K562 (cell line): Measurements from ENCODE around the gene TAL1. TPM values are rescaled to one million over a fixed set of nuclear protein-coding genes. Genes with fewer than 3 reads are reported as not detected.
A peak's percentile ranks its signal among the peaks of the same experiment; 100 is the strongest.

Experiments used
- ATAC-seq: fragments of 200-7000 bp; cut with Tn5 transposase; 3 replicates; pipeline ENCODE4 v1.9.1; 2020; ENCODE audit warnings: moderate library complexity
- BruUV-seq: library from RNA; stranded (reverse); fragments of 400-500 nt; replicated peaks from 2 replicates; lab custom pipeline; 2021; lab: Mats Ljungman, UMichigan
- CTCF ChIA-PET: fragments of 300-600 bp; formaldehyde crosslinking; extraction: SDS; loops from one replicate; lab custom pipeline; 2021; ENCODE audit warnings: low intra/inter-chr PET ratio; lab: Yijun Ruan, JAX
- POLR2A ChIA-PET: fragments of 300-600, 350-650 bp; sonication (Branson Sonifier 250); formaldehyde crosslinking; extraction: SDS; loops from one replicate; lab custom pipeline; 2021; ENCODE audit warnings: antibody characterized with exemption, inconsistent platforms; lab: Yijun Ruan, JAX
- DNase-seq, 4 experiments: peaks; one replicate each; pipeline versions ENCODE4 v3.0.0 to v3.0.0-alpha.2; 2011 to 2018; ENCODE audit warnings: low spot score in 3 of 4, mixed read lengths in 3 of 4; ENCODE audit errors: extremely low read depth in 1 of 4
- FAIRE-seq: peaks from 2 replicates; lab custom pipeline; 2011; peaks lifted over from hg19 to GRCh38; lab: Jason Lieb, UNC
- H2AFZ ChIP-seq: 2 replicates; pipeline ENCODE4 v1.6.0; 2011; ENCODE audit warnings: low read depth, low read length, control low read depth, inconsistent platforms
- H3K27ac ChIP-seq: fragments of 200-600 bp; 3 replicates; pipeline ENCODE4 v1.8.0; 2011; ENCODE audit warnings: low read depth, mild to moderate bottlenecking, control low read depth, inconsistent platforms, low read length, moderate library complexity, mixed read lengths; ENCODE audit errors: extremely low read depth
- H3K27me3 ChIP-seq, 2 experiments: fragments of 300-600 bp in 1 of 2; 2 replicates in 1 of 2; 3 replicates in 1 of 2; pipeline versions ENCODE4 v1.6.0 to v1.8.0; 2011; ENCODE audit warnings: inconsistent platforms in 2 of 2, low read length in 2 of 2, mild to moderate bottlenecking in 1 of 2, mixed read lengths in 1 of 2, moderate library complexity in 1 of 2; ENCODE audit not compliant: control insufficient read depth in 2 of 2, insufficient read depth in 2 of 2
- H3K36me3 ChIP-seq: fragments of 300-600 bp; 3 replicates; pipeline ENCODE4 v1.8.0; 2011; ENCODE audit warnings: mild to moderate bottlenecking, low read length, inconsistent platforms; ENCODE audit not compliant: control insufficient read depth, insufficient read depth
- H3K4me1 ChIP-seq, 2 experiments: fragments of 200-600 bp in 1 of 2; replicated peaks in 1 of 2; 2 replicates in 1 of 2; 3 replicates in 1 of 2; pipeline versions ENCODE4 v1.5.1 to v1.8.0; 2011; ENCODE audit warnings: inconsistent platforms in 2 of 2, low read length in 2 of 2, mild to moderate bottlenecking in 1 of 2, mixed read lengths in 1 of 2, moderate library complexity in 1 of 2; ENCODE audit not compliant: control insufficient read depth in 2 of 2, insufficient read depth in 2 of 2
- H3K4me2 ChIP-seq: 2 replicates; pipeline ENCODE4 v1.6.1; 2011; ENCODE audit warnings: low read length, control low read depth, inconsistent platforms, mixed read lengths; ENCODE audit not compliant: insufficient read depth
- H3K4me3 ChIP-seq: fragments of 200-600 bp; sonication (generic), shearing (Covaris generic); 2 replicates; pipeline ENCODE4 v1.5.1; 2016; ENCODE audit warnings: control low read depth, inconsistent platforms
- H3K79me2 ChIP-seq: fragments of 200-600 bp; 3 replicates; pipeline ENCODE4 v1.8.0; 2011; ENCODE audit warnings: low read length, inconsistent platforms; ENCODE audit not compliant: control insufficient read depth, insufficient read depth
- H3K9ac ChIP-seq, 2 experiments: 2 replicates each; pipeline versions ENCODE4 v1.6.0 to v1.6.1; 2011; ENCODE audit warnings: low read depth in 2 of 2, low read length in 2 of 2, control low read depth in 1 of 2, inconsistent platforms in 1 of 2, mild to moderate bottlenecking in 1 of 2, mixed read lengths in 1 of 2; ENCODE audit not compliant: insufficient read depth in 1 of 2
- H3K9me1 ChIP-seq: one replicate; pipeline ENCODE4 v1.6.0; 2011; ENCODE audit warnings: inconsistent platforms, mild to moderate bottlenecking, low read length, moderate library complexity; ENCODE audit not compliant: control insufficient read depth, insufficient read depth
- H3K9me3 ChIP-seq: replicated peaks from 2 replicates; pipeline ENCODE4 v1.5.1; 2011; ENCODE audit warnings: low read depth, low read length, inconsistent platforms; ENCODE audit not compliant: control insufficient read depth, insufficient read depth
- H4K20me1 ChIP-seq: replicated peaks from 2 replicates; pipeline ENCODE4 v1.6.1; 2011; ENCODE audit warnings: low read length, inconsistent platforms, mixed read lengths; ENCODE audit not compliant: control insufficient read depth, insufficient read depth
- BCOR ChIP-seq: fragments of 450-650 bp; IDR thresholded peaks from 2 replicates; pipeline ENCODE4 v1.6.1; 2016
- DPF2 ChIP-seq: fragments of 450-650 bp; IDR thresholded peaks from 2 replicates; pipeline ENCODE4 v1.6.1; 2016
- EHMT2 ChIP-seq: fragments of 450-650 bp; IDR thresholded peaks from 2 replicates; pipeline ENCODE4 v1.6.1; 2018; ENCODE audit warnings: antibody characterized with exemption
- ELF4 ChIP-seq: fragments of 450-650 bp; formaldehyde crosslinking; IDR thresholded peaks from 2 replicates; pipeline ENCODE4 v1.4.0; 2022; ENCODE audit warnings: missing genetic modification characterization
- HBP1 ChIP-seq: fragments of 450-650 bp; formaldehyde crosslinking; IDR thresholded peaks from 2 replicates; pipeline ENCODE4 v1.4.0; 2022; ENCODE audit warnings: missing genetic modification characterization
- HDAC1 ChIP-seq, 2 experiments: fragments of 450-650 bp; IDR thresholded peaks; 2 replicates each; pipeline ENCODE4 v1.6.1; 2016 to 2017; ENCODE audit warnings: inconsistent platforms in 1 of 2, mild to moderate bottlenecking in 1 of 2, moderate library complexity in 1 of 2
- HDGF ChIP-seq: fragments of 450-650 bp; IDR thresholded peaks from 2 replicates; pipeline ENCODE4 v1.6.1; 2016
- MAZ ChIP-seq, 2 experiments: fragments of 450-650 bp in 1 of 2; sonication (generic) in 1 of 2; formaldehyde crosslinking; IDR thresholded peaks in 1 of 2; conservative IDR thresholded peaks in 1 of 2; 2 replicates each; pipeline versions ENCODE4 v1.4.0 to v1.5.0; 2020; ENCODE audit warnings: mild to moderate bottlenecking in 1 of 2, missing genetic modification reagents in 1 of 2
- POLR2A ChIP-seq: fragments of 450-650 bp; conservative IDR thresholded peaks from 2 replicates; pipeline ENCODE4 v1.6.1; 2016
- POLR2B ChIP-seq: fragments of 450-650 bp; IDR thresholded peaks from 2 replicates; pipeline ENCODE4 v1.6.1; 2018; ENCODE audit warnings: low read depth; ENCODE audit not compliant: partially characterized antibody
- POLR2H ChIP-seq: IDR thresholded peaks from 2 replicates; pipeline ENCODE4 v1.6.1; 2016; ENCODE audit warnings: missing genetic modification characterization, low read depth, mild to moderate bottlenecking, control low read depth, missing compliant biosample characterization, moderate library complexity
- SAP30 ChIP-seq: fragments of 200-600 bp; sonication (generic); IDR thresholded peaks from 2 replicates; pipeline ENCODE4 v1.6.1; 2012; ENCODE audit warnings: borderline replicate concordance, low read depth, mild to moderate bottlenecking, moderate library complexity, low read length, control low read depth, inconsistent platforms; ENCODE audit not compliant: insufficient read depth, poor library complexity, severe bottlenecking
- SLC30A9 ChIP-seq: fragments of 250-450 bp; sonication (Bioruptor Pico); IDR thresholded peaks from 2 replicates; pipeline ENCODE4 v1.8.0; 2022; ENCODE audit warnings: mild to moderate bottlenecking, moderate library complexity
- SMARCA5 ChIP-seq: fragments of 450-650 bp; IDR thresholded peaks from 2 replicates; pipeline ENCODE4 v1.6.1; 2016
- SUPT5H ChIP-seq: fragments of 450-650 bp; IDR thresholded peaks from 2 replicates; pipeline ENCODE4 v1.6.1; 2016
- ZFX ChIP-seq: sonication (generic); formaldehyde crosslinking; IDR thresholded peaks from 2 replicates; pipeline ENCODE4 v1.8.0; 2022; ENCODE audit warnings: mild to moderate bottlenecking, missing genetic modification reagents, moderate library complexity
- ZNF766 ChIP-seq: fragments of 200-800 bp; sonication (Bioruptor generic); conservative IDR thresholded peaks from 2 replicates; pipeline ENCODE4 v1.6.1; 2016; ENCODE audit warnings: missing genetic modification characterization, missing compliant biosample characterization
- WGBS: fragments of 100-300 bp; shearing (Covaris generic); methylation state at CpG from one replicate; pipeline ENCODE4 v1.1.6; 2016; ENCODE audit warnings: low coverage, mixed read lengths; ENCODE audit not compliant: insufficient coverage; ENCODE audit errors: missing lambda C conversion rate; 5-methylcytosine and 5-hydroxymethylcytosine counted together
- in situ Hi-C: fragments of 300-500 bp; cut with MboI; formaldehyde crosslinking; loops from 4 replicates; pipeline ENCODE4 v1.15.0; 2018; ENCODE audit warnings: inconsistent platforms, mixed read lengths
- intact Hi-C: fragments of 100-400 bp; cut with micrococcal nuclease; formaldehyde crosslinking; loops from 2 replicates; pipeline ENCODE4 v1.14.2; 2022
- polyA plus RNA-seq, 8 experiments: library from polyadenylated mRNA; depleted of rRNA in 4 of 8; stranded (reverse) in 5 of 8; unstranded in 3 of 8; fragments of >200 nt; fragmentation: Nextera tagmentation in 2 of 8; fragmentation: Illumina TruSeq in 1 of 8; extraction: Ambion mirVana in 2 of 8; extraction: Trizol in 1 of 8; gene quantifications; 2 replicates each; pipeline versions ENCODE4 v1.2.1 to v1.2.3, GENCODE V29; 2011 to 2014; ENCODE audit warnings: inconsistent platforms in 1 of 8, missing spikeins in 1 of 8
- total RNA-seq, 7 experiments: library from RNA; depleted of rRNA in 6 of 7; stranded (reverse); fragments of >200 nt in 6 of 7; fragmentation: Illumina TruSeq in 2 of 7; extraction: Trizol in 2 of 7; gene quantifications; 2 replicates each; pipeline versions ENCODE4 v1.2.1 to v1.2.3, GENCODE V29; 2011 to 2021; ENCODE audit warnings: low replicate concordance in 1 of 7
- TF ChIP-seq, protein P1 (sequence below), 2 experiments: fragments of 450-650 bp; IDR thresholded peaks; 2 replicates each; pipeline ENCODE4 v1.6.1; 2016
- TF ChIP-seq, protein P2 (sequence below): fragments of 450-650 bp; IDR thresholded peaks from 2 replicates; pipeline ENCODE4 v1.6.1; 2016; ENCODE audit warnings: mild to moderate bottlenecking

The TAL1 gene
- total and polyA plus RNA-seq, 9 of the 15 experiments (the other 6 are each of a cell fraction or from before 2014, with no cell fraction given), result 18.5 to 106 (median 59.7) TPM

- H4K20me1 ChIP-seq, result peaks cover 24% of the 10 kb centered on the region; the same call in 1 of the 2 replicates
- H3K9me3 ChIP-seq, result no peaks in the 10 kb centered on the region
- intact Hi-C loops, result no loop called here
- DNase-seq (no peak), ATAC-seq (peak; percentile 4), FAIRE-seq (no peak)
- H3K79me2 ChIP-seq, result peaks cover 6% of the 10 kb centered on the region; the same call in 2 of the 3 replicates
- 0 out of 3 replicates have a peak overlapping the region, but pooled peaks have one; percentile 1 for H3K27ac ChIP-seq
- H3K4me2 ChIP-seq, result no peak overlapping the region
- peak overlapping the region in 1 of 2 experiments; percentile 57; a peak in 1 of 4 replicates for H3K9ac ChIP-seq
- H3K36me3 ChIP-seq, result peaks cover 66% of the 10 kb centered on the region
- no peak overlapping the region for H2AFZ ChIP-seq
- H3K4me3 ChIP-seq, result no peak overlapping the region
- H3K9me1 ChIP-seq, result peaks cover 5% of the 10 kb centered on the region
- in situ Hi-C loops, result no loop called here
- no peaks in the 10 kb centered on the region for H3K27me3 ChIP-seq
- BruUV-seq, result no TSS peak
- H3K4me1 ChIP-seq, result peaks cover 41 to 59% of the 10 kb centered on the region in 2 experiments
- ChIA-PET POLR2A (interaction anchor here (0.6 to 7.7 kb wide), 10 partner anchors 9 to 602 kb away, joined by 3 to 80 read pairs (median 8); no protein-coding TSS in a partner anchor), CTCF (no interaction called here)
- 56% methylated on average over 3 of the region's 3 CpGs for WGBS
- TF ChIP-seq HDAC1 (IDR thresholded peaks at IDR 0.05), result 0 out of 4 replicates have a peak, but pooled peaks of 1 of the 2 experiments have one; percentile 19
- TF ChIP-seq, protein P1, sequence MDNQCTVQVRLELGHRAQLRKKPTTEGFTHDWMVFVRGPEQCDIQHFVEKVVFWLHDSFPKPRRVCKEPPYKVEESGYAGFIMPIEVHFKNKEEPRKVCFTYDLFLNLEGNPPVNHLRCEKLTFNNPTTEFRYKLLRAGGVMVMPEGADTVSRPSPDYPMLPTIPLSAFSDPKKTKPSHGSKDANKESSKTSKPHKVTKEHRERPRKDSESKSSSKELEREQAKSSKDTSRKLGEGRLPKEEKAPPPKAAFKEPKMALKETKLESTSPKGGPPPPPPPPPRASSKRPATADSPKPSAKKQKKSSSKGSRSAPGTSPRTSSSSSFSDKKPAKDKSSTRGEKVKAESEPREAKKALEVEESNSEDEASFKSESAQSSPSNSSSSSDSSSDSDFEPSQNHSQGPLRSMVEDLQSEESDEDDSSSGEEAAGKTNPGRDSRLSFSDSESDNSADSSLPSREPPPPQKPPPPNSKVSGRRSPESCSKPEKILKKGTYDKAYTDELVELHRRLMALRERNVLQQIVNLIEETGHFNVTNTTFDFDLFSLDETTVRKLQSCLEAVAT (IDR thresholded peaks at IDR 0.05), result peak in 1 of 2 experiments; percentile 69; a peak in 1 of 4 replicates
- peak; percentile 71 for TF ChIP-seq POLR2B
- 0 out of 2 replicates have a peak, but pooled peaks have one; percentile 34 for TF ChIP-seq EHMT2
- no peak for TF ChIP-seq POLR2H (tag)
- TF ChIP-seq ELF4 (CRISPR knock-in tag), result 0 out of 2 replicates have a peak, but pooled peaks have one; percentile 7
- TF ChIP-seq HBP1, result 0 out of 2 replicates have a peak, but pooled peaks have one; percentile 49
- TF ChIP-seq ZFX (CRISPR knock-in tag), result 0 out of 2 replicates have a peak, but pooled peaks have one; percentile 4
- TF ChIP-seq SLC30A9 (CRISPR knock-in tag), result no peak
- TF ChIP-seq, protein P2, sequence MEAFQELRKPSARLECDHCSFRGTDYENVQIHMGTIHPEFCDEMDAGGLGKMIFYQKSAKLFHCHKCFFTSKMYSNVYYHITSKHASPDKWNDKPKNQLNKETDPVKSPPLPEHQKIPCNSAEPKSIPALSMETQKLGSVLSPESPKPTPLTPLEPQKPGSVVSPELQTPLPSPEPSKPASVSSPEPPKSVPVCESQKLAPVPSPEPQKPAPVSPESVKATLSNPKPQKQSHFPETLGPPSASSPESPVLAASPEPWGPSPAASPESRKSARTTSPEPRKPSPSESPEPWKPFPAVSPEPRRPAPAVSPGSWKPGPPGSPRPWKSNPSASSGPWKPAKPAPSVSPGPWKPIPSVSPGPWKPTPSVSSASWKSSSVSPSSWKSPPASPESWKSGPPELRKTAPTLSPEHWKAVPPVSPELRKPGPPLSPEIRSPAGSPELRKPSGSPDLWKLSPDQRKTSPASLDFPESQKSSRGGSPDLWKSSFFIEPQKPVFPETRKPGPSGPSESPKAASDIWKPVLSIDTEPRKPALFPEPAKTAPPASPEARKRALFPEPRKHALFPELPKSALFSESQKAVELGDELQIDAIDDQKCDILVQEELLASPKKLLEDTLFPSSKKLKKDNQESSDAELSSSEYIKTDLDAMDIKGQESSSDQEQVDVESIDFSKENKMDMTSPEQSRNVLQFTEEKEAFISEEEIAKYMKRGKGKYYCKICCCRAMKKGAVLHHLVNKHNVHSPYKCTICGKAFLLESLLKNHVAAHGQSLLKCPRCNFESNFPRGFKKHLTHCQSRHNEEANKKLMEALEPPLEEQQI, result no peak
- peak; percentile 71 for TF ChIP-seq SUPT5H
- TF ChIP-seq DPF2, result no peak
- no peak for TF ChIP-seq ZNF766
- TF ChIP-seq POLR2A, result peak; percentile 63
- TF ChIP-seq SAP30, result no peak
- TF ChIP-seq MAZ (CRISPR knock-in tag; conservative IDR thresholded peaks at IDR 0.05 in 1 of 2, IDR thresholded peaks at IDR 0.05 in 1 of 2), result no peak
- TF ChIP-seq HDGF, result peak; percentile 69; the same call in 1 of the 2 replicates
- TF ChIP-seq BCOR, result 0 out of 2 replicates have a peak, but pooled peaks have one; percentile 12
- TF ChIP-seq SMARCA5, result peak; percentile 41; the same call in 1 of the 2 replicates
Observed at GRCh38 chr1:47214549-47214948, 17.5 kb downstream of the TAL1 start.
